ENCODE data around the gene NEIL1.
A peak's percentile ranks its signal among the peaks of the same experiment; 100 is the strongest.
"Not testable (repeated sequence)": the region's sequence is repeated elsewhere in the genome, so short reads cannot be mapped to it uniquely, and the experiment has no call there.

The NEIL1 gene

GRCh38 chr15:75383986-75384385 is 37.1 kb downstream of the NEIL1 start:
- DNase-seq: not testable (repeated sequence)

- no peak for DNase-seq
These were observed 43.0 kb downstream of the NEIL1 start for GRCh38 chr15:75389791-75390382.

GRCh38 chr15:75397494-75397893 is 50.7 kb downstream of the NEIL1 start:
- no peak for DNase-seq

GRCh38 chr15:75403892-75404291 is 57.1 kb downstream of the NEIL1 start:
- DNase-seq: peak in 1 of 5 experiments; percentile 60
